HL-60/S4 treated with phorbol 12-myristate 13-acetate at 8.2 ng/mL for 4 days and 3 days (cell line): ENCODE measurements around the gene ACAD9.
"Not testable (repeated sequence)": the region's sequence is repeated elsewhere in the genome, so short reads cannot be mapped to it uniquely, and the experiment has no call there.

Experiments
- in situ Hi-C: fragments of 300-500 bp; cut with MboI; formaldehyde crosslinking; loops from 2 replicates; pipeline ENCODE4 v1.15.0; 2022; ENCODE audit warnings: low sequenced_read_pairs

The ACAD9 gene

DNA sequence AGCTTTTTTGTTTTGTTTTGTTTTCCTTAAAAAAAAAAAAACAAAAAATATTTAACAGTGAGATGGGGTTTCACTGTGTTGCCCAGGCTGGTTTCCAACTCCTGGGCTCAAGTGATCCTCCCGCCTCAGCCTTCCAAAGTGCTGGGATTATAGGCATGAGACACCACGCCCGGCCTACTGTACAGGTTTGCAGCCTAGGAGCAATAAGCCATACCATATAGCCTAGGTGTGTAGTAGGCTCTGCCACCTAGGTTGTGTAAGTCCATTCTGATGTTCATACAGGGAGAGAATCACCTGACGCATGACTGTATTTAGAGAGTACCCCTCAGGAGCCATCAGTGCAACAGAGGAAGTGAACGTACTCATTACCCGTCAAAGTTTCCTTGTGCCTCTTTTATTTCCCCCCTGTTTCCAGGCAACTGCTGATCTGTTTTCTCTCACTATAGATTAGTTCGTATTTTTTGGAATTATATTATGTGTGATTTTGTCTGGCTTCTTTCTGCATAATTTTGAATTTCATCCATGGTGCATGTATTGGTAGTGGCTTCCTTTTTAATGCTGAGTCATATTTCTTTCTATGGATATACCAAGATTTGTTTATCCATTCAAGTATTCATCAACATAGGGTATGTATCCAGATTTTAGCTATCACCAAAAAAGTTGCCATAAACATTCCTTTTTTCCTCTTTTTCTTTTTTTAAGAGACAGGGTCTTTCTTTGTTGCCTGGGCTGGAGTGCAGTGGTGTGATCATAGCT is 9.9 kb downstream of the ACAD9 start:
- in situ Hi-C loops = no loop called here

DNA sequence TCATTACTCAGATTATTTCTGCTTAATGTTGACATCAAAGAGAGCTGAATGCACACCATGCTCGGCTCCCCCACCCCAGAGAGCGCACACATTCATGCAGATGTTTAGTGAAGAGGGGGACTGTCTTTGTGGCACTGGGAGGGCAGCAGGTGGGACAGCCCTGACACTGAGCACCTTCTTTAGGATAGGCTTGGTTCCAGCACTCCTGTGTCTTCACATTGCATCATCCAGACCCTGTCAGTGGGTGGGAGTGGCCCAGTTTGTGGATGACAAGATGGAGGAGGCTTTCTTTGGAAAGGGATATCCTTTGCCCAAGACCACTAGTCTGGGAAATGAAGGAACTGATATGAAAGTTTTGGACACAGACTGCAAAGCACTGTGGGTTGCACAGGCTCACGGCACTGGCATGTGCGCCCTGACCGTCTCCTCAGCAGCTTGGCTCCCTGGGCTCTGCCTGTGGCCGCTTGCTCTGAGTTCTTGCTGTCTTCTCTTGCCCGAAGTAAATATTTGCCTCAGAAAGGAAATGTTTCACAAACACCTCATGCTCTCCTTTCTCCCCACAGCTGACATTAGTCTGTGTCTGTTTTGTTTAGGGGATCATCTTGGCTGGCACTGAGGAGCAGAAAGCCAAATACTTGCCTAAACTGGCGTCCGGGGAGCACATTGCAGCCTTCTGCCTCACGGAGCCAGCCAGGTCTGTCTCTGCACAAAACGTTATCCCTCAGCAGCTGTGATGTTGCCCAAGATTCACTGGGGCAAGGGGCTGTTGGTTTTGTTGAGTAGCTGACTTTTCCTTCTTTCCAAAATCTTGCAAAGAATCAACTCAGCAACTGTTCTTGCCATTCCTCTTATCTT is 16.6 kb downstream of the ACAD9 start:
- in situ Hi-C loops = no loop called here

DNA sequence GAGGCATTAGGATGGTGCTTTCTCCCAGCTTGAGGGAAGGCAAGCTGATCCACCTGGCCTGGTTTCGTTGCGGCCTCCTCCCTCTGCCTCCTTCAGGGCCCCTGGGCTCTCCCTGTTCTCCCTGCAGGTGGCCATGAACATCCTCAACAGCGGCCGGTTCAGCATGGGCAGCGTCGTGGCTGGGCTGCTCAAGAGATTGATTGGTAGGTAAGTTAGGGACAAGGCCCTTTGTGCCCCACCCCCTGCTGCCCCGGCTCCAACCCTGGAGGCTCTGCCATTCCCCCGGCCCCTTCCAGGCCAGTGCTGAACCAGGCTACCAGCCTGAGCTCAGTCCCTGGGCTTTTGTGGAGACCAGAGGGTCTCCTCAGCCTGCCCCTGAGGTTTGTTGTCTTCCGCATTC is 23.0 kb downstream of the ACAD9 start:
- in situ Hi-C loops = no loop called here

- in situ Hi-C loops = no loop called here
These were observed 24.1 kb downstream of the ACAD9 start for GRCh38 chr3:128903501-128903900.

GRCh38 chr3:128906031-128906803 is 26.8 kb downstream of the ACAD9 start:
- in situ Hi-C loops = no loop called here

- in situ Hi-C loops = no loop called here
These were observed 27.5 kb downstream of the ACAD9 start for GRCh38 chr3:128906804-128907525.

DNA sequence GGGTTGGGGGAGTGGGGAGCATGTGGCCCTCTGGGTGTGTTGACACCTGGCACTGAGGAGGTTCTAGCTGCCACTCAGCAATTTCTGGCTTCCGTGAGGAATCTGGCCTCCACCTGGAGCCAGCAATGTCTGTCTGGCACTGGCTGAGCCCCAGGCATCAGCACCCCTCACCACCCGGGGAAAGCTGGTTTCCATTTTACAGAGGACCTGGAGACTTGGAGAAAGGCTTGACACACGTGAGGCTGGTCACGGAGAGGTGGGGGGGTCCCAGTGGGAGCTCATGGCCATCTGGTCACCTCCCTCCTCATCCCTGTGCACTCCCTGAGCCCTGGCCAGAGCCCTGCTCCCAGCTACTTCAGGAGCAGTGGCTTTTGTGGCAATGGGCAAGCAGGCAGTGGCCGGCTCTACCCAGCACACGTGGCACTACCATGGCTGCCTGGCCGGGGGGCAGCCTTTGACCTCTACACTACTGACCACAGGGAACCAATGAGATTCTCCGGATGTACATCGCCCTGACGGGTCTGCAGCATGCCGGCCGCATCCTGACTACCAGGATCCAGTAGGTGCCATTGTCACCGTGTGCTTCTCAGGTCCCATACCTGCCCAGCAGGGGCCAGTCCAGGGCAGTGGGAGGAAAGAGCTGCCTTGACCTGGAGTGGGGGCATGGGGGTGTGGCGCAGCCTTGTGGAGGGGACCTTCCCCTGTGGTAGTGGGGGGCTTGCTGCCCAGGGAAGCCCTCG is 28.5 kb downstream of the ACAD9 start:
- in situ Hi-C loops = no loop called here

- in situ Hi-C loops = no loop called here
These were observed 29.5 kb downstream of the ACAD9 start for GRCh38 chr3:128908951-128909350.

DNA sequence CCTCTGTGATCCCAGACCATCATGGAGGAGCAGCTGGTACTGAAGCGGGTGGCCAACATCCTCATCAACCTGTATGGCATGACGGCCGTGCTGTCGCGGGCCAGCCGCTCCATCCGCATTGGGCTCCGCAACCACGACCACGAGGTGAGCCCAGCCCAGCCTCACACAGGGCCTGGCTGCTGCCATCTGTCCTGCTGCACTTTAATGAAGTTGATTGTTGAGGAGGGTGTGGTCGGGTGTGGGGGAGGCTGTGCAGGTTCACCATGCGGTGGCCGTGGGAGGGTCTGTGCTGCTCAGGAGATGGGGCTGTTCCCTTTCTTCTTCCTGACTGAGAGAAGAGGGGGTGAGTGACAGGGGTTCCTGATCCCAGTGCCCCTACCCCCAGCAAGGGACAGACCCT is 30.6 kb downstream of the ACAD9 start:
- in situ Hi-C loops = no loop called here

- in situ Hi-C loops = no loop called here
These were observed 32.5 kb downstream of the ACAD9 start for GRCh38 chr3:128911911-128912310.

- in situ Hi-C loops = no loop called here
These were observed 35.7 kb downstream of the ACAD9 start for GRCh38 chr3:128914966-128915645.

DNA sequence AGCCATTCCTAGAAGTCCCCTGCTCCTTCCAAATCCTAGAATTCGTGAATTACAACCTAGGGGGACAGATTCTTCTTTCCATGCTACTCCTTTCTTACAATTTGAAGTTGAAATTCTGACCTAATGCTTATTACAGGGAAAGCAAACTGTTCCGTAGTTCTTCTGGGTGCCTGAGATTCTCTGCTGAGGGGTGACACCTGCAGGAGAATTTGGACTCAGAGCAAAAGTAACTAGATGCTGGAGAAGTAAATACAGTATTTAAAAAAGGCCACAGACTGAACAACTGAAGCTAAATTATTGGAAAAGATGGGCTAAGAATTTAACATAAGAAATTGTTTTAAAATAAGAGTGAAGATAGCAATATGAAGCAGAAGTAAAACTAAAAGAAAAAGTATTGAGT is 37.9 kb downstream of the ACAD9 start:
- in situ Hi-C loops = no loop called here

DNA sequence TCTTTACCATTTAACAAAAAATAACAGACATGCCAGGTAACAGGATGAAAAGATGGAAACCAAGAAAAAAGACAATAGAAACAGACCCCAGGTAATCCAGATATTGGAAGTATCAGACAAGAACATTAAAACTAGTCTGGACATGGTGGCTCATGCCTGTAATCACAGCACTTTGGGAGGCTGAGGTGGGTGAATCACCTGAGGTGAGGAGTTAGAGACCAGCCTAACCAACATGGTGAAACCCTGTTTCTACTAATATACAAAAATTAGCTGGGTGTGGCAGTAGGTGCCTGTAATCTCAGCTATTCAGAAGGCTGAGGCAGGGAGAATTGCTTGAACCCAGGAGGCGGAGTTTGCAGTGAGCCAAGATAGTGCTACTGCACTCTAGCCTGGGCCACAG is 40.6 kb downstream of the ACAD9 start:
- in situ Hi-C loops = no loop called here

DNA sequence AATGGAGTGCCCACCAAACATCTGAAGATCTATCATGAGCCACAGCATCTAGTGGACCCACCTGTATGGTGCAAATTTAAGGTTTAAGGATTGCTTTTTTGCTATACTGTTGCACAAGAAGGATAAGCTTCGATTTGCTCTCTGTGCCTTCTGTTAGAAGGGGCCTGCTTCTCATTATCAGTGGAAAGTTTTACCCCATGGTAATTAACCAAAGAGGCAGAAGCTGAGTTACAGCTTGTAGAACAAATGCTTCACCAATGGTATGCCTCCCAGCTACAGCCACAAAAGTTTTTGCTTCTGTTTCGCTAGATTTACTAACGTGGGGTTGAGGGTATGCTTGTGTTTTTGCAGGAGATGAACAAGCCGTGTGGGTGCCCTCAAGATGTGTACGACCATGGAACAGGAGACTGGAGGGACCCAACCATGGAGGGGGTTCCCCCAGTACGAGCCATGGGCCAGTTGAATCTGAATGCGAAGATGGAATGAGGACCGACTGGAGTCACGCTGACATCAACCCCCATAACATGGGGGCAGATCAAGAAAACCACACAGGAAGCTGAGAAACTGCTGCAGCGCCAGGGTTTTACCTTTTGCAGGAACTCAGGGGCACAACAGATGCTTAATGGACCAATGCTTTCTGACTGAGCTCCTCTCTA is 43.5 kb downstream of the ACAD9 start:
- in situ Hi-C loops = no loop called here

- in situ Hi-C loops = no loop called here
These were observed 44.2 kb downstream of the ACAD9 start for GRCh38 chr3:128923576-128923975.

DNA sequence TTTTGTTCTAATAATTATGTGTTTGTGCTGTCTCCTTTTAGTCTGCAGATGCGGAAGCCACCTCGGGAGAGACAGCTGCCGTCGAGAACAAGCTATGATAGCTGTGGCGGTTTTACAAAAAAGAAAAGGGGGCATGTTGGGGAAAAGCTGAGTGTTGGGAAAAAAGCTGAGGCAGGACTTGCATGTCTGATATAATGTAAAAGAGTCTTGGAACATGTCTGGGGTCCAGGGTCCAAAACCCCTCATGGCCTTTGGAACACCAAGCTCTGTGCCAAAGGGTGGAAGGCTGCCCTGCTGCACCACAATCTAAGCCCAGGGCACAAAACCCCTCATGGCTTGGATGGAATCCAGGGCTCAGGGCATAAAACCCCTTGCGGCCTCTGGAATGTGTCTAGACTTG is 44.6 kb downstream of the ACAD9 start:
- in situ Hi-C loops = not testable (repeated sequence)

DNA sequence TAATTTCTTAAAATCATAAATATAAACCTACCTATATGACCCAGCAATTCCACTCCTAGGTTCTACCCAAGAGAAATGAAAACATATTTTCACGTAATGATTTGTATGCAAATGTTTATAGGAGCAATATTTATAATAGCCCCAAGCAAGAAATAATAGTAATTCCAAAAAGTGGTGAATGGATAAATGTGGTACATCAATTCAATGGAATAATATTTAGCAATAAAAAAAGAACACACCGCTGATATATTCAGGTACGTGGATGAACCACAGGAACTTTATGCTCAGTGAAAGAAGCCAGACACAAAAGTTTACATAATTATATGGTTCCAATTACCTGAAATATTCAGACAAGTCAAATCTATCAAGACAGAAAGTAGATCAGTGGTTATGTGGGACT is 49.9 kb downstream of the ACAD9 start:
- in situ Hi-C loops = no loop called here

DNA sequence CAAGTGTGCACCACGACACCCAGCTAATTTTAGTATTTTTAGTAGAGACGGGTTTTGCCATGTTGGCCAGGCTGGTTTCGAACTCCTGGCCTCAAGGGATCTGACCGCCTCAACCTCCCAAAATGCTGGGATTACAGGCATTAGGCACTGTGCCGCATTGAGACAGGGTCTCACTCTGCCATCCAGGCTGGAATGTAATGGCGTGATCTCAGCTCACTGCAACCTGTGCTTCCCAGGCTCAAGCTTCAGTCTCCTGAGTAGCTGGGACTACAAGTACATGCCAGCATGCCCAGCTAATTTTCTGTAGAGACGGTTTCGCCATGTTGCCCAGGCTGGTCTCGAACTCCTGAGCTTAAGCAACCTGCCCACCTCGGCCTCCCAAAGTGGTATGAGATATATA is 51.6 kb downstream of the ACAD9 start:
- in situ Hi-C loops = no loop called here
